Cardiac muscle cell (in vitro differentiated cells and primary cell): ENCODE results near the gene PTOV1. TPM values are rescaled to one million over a fixed set of nuclear protein-coding genes. Genes with fewer than 3 reads are reported as not detected.

Experiments
- DNase-seq, 2 donors: peaks; one replicate each; pipeline versions ENCODE4 v3.0.0 to v3.0.0-alpha.2; 2010 to 2017; ENCODE audit warnings: low read depth in 1 of 2, low spot score in 1 of 2
- H3K27ac ChIP-seq: fragments of 200-600 bp; sonication (generic); 2 replicates; pipeline ENCODE4 v1.5.1; 2016
- H3K27me3 ChIP-seq: fragments of 200-600 bp; sonication (generic); 2 replicates; pipeline ENCODE4 v1.6.0; 2016; ENCODE audit warnings: control low read depth
- H3K36me3 ChIP-seq: fragments of 200-600 bp; sonication (generic); 2 replicates; pipeline ENCODE4 v1.5.1; 2016; ENCODE audit warnings: control low read depth
- H3K4me1 ChIP-seq: fragments of 200-600 bp; sonication (generic); 2 replicates; pipeline ENCODE4 v1.8.1; 2017; ENCODE audit warnings: low read depth, mild to moderate bottlenecking, mixed run types
- H3K4me3 ChIP-seq: fragments of 200-600 bp; sonication (generic); 2 replicates; pipeline ENCODE4 v1.5.1; 2016; ENCODE audit warnings: mild to moderate bottlenecking
- H3K9me3 ChIP-seq: fragments of 200-600 bp; sonication (generic); 2 replicates; pipeline ENCODE4 v1.5.1; 2017; ENCODE audit warnings: low read depth, mild to moderate bottlenecking, control low read depth
- CTCF ChIP-seq: IDR thresholded peaks from 2 replicates; pipeline ENCODE4 v1.5.1; 2012; ENCODE audit warnings: low read depth, mild to moderate bottlenecking, low read length
- polyA plus RNA-seq: library from polyadenylated mRNA; unstranded; fragments of >200 nt; fragmentation: Nextera tagmentation; extraction: Ambion mirVana; gene quantifications from 2 replicates; pipeline ENCODE4 v1.2.1, GENCODE V29; 2016
- total RNA-seq: library from RNA; depleted of rRNA; stranded (reverse); fragments of >200 nt; gene quantifications from 2 replicates; pipeline ENCODE4 v1.2.3, GENCODE V29; 2016

The PTOV1 gene
- total and polyA plus RNA-seq, 2 experiments from 2014 or later, result 290 to 583 TPM

GRCh38 chr19:49805822-49806619, 44.9 kb upstream of the PTOV1 start:
- H3K27ac ChIP-seq, result no peak overlapping the region
- H3K27me3 ChIP-seq, result no peaks in the 10 kb centered on the region
- TF ChIP-seq CTCF, result no peak
- H3K4me3 ChIP-seq, result no peak overlapping the region
- DNase-seq, result no peak
- peaks cover 5% of the 10 kb centered on the region for H3K4me1 ChIP-seq
- H3K36me3 ChIP-seq, result peaks cover 8% of the 10 kb centered on the region
- H3K9me3 ChIP-seq, result no peaks in the 10 kb centered on the region

GRCh38 chr19:49806620-49806959, 44.4 kb upstream of the PTOV1 start:
- Histone ChIP-seq H3K27ac (no peak overlapping the region), H3K4me3 (no peak overlapping the region), H3K27me3 (no peaks in the 10 kb centered on the region), H3K9me3 (no peaks in the 10 kb centered on the region), H3K36me3 (peaks cover 8% of the 10 kb centered on the region), H3K4me1 (peaks cover 5% of the 10 kb centered on the region)
- DNase-seq, result no peak
- TF ChIP-seq CTCF, result no peak

- Histone ChIP-seq H3K27me3 (no peaks in the 10 kb centered on the region), H3K9me3 (no peaks in the 10 kb centered on the region), H3K4me3 (no peak overlapping the region), H3K4me1 (peaks cover 5% of the 10 kb centered on the region), H3K36me3 (peaks cover 8% of the 10 kb centered on the region), H3K27ac (no peak overlapping the region)
- TF ChIP-seq CTCF, result no peak
- no peak for DNase-seq
Measured at GRCh38 chr19:49807058-49807903, 43.7 kb upstream of the PTOV1 start.

- peaks cover 5% of the 10 kb centered on the region for H3K4me1 ChIP-seq
- no peaks in the 10 kb centered on the region for H3K27me3 ChIP-seq
- H3K9me3 ChIP-seq, result no peaks in the 10 kb centered on the region
- H3K36me3 ChIP-seq, result peaks cover 8% of the 10 kb centered on the region
- no peak for TF ChIP-seq CTCF
- H3K4me3 ChIP-seq, result no peak overlapping the region
- peak overlapping the region; percentile 7 for H3K27ac ChIP-seq
- no peak for DNase-seq
Measured at GRCh38 chr19:49807904-49808675, 42.9 kb upstream of the PTOV1 start.

GRCh38 chr19:49808711-49809159, 42.2 kb upstream of the PTOV1 start:
- peak; percentile 90 to 97 for DNase-seq
- TF ChIP-seq CTCF, result no peak
- Histone ChIP-seq H3K4me1 (peaks cover 5% of the 10 kb centered on the region), H3K27ac (peak overlapping the region; percentile 7), H3K4me3 (peak overlapping the region; percentile 32), H3K27me3 (no peaks in the 10 kb centered on the region), H3K36me3 (peaks cover 3% of the 10 kb centered on the region), H3K9me3 (no peaks in the 10 kb centered on the region)
